UCSD-AML1 (cell line): ENCODE measurements around the gene LRRFIP2.
"Not testable (repeated sequence)": the region's sequence is repeated elsewhere in the genome, so short reads cannot be mapped to it uniquely, and the experiment has no call there.

ENCODE experiments used
- DNase-seq: peaks from one replicate; lab custom pipeline; 2025; ENCODE audit not compliant: unreplicated experiment; lab: John Stamatoyannopoulos, UW

LRRFIP2 gene, protein sequence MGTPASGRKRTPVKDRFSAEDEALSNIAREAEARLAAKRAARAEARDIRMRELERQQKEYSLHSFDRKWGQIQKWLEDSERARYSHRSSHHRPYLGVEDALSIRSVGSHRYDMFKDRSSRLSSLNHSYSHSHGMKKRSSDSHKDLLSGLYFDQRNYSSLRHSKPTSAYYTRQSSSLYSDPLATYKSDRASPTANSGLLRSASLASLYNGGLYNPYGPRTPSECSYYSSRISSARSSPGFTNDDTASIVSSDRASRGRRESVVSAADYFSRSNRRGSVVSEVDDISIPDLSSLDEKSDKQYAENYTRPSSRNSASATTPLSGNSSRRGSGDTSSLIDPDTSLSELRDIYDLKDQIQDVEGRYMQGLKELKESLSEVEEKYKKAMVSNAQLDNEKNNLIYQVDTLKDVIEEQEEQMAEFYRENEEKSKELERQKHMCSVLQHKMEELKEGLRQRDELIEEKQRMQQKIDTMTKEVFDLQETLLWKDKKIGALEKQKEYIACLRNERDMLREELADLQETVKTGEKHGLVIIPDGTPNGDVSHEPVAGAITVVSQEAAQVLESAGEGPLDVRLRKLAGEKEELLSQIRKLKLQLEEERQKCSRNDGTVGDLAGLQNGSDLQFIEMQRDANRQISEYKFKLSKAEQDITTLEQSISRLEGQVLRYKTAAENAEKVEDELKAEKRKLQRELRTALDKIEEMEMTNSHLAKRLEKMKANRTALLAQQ

DNA sequence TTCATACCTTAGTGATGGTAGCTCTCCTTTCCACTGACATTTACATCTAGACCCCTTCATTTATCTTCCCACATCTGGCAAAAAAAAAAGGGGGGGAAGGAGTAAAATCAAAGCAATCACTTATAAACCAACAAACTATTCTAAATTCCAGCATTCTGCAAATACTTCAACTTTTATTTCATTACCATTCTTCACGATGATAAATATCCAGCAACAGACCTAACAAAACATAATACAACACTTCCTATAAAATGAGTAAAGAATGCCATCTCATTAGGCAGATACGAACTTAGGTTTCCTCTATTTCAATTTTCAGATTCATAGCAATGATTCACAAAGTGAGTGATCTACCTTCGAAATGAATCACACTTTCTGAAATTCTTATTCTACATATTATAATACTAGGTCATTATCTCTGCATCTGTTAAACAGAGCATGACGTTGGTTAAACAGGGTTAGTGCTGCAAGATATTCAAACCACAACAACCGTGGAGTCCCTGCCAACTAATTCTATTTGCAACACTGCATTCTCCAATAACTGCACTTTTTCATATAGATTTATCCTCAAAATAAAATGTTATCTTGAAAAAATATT lies at the start of gene LRRFIP2:
Gene LRRFIP2, minus strand, starts transcription at position 51 of the 595 bp plus-strand sequence. CDS start 25,599 bp downstream, outside the sequence.
- no peak for DNase-seq

DNA sequence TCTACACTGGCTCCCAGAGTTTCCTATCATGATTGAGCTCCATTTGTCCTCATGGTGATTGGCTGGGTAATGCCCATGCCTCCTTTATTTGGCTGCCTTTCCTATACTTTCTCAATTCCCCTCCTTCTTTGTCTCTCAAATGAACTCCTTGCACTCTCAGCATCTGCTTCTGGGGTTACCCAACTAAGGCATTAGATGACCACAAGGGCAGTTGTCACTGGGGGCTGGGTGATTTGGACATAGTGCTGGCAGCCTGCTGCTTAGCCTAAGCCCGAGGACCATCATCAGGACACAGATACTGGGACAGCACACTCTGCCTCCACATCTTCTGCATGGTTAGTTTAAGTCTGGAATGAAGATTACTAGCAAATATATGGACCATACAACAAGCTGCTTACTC lies 49.2 kb upstream of the LRRFIP2 start:
- DNase-seq = no peak

DNA sequence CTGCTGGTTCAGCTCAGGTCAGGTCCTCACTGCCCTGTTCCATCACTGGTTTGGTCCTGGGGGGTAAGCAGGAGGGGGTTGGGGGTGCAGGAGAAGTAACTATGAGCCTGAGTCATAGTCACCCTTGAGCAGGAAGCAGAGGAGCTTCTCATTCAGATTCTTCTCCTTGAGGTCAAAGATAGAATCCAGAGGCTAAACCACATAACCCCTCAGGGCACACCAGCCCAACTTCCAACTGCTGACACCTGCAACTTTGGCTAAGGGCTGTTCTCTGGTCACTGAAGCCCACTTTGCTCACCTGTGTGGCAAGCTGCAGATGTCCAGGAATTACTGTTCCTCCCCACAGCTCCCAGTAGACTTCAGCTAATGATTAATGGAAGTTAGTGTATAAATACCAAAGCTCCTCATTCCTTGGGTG lies 48.8 kb upstream of the LRRFIP2 start:
- DNase-seq = no peak

DNA sequence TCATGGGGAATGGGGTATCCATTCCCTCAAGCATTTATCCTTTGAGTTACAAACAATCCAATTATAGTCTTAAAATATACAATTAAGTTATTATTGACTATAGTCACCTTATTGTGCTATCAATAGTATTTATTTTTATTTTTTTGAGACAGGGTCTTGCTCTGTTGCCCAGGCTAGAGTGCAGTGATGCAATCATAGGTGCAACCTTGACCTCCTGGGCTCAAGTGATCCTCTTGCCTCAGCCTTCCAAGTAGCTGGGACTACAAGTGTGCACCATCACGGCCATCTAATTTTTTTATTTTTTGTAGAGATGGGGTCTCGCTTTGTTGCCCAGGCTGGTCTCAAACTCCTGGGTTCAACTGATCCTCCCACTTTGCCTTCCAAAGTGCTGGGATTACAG lies 48.2 kb upstream of the LRRFIP2 start:
- not testable (repeated sequence) for DNase-seq

DNA sequence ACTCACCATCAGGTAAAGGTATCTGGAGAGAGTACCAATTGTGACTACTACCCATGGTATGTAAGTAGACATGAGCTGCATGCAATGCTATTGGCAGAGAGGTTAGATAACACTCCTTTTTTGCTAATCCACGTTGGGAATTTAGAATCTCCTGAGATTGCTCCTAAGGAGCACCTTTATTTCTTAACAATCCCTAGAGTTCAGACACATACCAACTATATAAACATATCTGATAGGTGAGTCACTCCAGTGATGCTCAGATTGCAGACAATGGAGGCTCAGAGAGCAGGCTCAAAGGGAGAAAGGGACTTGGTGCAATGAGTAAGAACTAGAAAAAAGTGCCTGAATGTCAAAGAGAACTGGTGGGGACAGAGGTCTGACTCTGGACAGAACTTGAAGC lies 47.0 kb upstream of the LRRFIP2 start:
- DNase-seq = no peak

DNA sequence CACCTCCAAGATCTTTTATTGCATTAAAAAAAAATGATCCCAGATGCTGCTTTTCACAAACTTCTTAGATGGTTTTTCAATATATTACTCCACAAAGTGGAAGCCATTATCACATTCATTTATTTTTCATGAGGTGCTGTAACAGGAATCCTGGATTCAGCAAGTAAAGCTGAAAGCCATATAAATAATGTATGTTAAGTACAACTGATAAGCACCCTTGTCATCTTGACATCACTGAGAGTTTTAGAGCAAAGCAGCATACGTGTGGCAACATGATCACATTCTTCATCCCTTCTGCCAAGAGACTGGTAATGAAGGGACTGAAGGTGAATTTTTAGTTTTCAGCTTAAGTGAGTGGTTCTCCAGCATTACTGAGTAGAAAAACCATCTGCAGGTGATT lies 44.9 kb upstream of the LRRFIP2 start:
- DNase-seq = no peak

DNA sequence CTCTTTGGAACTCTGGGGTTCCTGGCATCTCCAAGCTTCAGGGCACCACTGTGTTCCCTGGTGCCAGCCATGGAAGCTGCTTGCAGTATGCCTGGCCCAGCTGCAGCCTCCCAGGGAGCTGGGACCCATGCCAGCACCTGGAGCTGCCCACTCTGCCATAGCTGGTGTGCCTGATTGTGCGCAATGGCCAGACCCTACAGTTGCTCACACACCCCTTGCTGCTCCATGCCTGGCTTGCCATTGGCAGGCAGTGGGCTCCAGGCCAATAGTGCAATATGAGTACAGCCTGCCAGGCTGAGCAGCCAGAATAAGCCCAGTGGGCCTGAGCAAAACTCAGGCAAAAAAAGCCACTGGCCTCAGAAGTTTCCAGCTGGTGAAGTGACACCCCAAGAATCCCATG lies 43.8 kb upstream of the LRRFIP2 start:
- DNase-seq = no peak

DNA sequence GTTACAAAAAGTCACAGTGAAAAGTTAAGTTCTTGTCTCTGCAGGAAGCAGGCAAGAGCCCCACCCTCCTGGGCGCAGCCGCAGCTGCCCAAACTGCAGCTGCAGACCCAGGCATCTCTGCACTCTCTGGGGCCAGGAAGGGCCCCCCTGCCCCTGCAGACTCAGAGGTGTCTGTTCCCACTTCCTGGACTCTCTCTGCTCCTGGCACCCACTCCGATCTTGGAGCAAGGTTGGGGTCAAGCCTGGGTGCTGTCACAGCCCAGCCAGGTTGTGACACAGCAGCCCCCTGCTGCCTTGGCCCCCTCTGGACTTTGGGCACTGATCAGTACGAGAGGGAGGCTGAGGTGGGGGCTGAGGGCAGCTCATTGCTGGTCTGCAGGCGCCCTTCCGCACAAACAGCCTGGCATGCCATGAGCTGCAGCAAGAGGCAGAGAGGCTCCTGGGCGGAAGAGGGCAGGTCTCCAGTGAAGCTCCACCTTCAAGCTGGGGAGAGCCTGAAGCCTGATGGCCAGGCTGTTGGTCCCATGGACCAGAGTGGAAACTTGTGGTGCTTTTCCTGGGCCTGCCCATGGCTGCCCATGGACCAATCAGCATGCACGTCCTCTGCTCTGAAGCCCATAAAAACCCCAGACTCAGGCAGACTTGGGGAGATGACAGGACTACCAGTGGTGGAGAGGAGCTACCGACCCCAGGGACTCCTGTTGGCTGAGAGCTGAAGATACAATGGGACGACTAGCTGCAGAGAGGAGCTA lies 42.9 kb upstream of the LRRFIP2 start:
- no peak for DNase-seq

DNA sequence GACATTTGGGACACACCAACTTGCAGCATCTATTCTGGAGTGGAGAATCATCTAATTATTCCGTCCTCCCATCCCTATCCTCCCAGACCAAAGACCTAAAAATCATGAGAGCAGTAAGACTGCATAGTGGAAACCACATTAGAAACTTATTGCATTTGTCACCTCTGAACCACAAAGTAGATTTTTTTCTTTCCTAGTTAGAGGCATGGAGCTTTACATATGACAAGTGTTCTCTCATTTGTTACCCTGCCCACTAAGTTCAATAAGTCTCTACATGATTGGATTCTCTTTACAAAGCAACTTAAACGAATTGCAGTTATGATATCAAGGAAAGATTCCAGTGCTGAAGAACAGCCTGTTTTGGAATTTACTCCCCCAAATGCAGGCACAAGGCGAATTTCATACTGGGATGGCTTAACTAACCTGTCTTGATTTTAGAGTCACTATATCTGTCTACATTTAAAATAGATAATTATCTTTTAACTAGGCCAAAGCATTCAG lies 42.3 kb upstream of the LRRFIP2 start:
- DNase-seq = no peak

DNA sequence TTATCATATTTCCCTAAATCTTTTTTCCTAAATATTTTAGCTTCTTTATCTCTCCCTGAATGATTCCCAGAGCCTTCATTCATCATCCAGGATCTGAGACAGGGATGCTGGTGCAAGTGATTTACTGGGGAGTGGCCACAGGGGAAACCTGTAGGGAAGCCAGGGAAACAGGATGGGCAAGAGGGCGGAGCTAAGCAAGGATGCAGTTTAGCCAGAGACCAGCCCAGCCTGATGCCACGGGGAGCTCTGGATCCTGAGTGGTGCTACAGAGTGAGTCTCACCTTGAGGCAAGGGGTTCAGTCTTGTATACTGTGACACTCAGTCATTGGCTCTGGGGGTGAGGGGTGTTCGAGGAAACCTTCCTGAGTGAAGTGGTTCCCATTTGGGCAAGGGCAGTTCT lies 39.7 kb upstream of the LRRFIP2 start:
- no peak for DNase-seq

DNA sequence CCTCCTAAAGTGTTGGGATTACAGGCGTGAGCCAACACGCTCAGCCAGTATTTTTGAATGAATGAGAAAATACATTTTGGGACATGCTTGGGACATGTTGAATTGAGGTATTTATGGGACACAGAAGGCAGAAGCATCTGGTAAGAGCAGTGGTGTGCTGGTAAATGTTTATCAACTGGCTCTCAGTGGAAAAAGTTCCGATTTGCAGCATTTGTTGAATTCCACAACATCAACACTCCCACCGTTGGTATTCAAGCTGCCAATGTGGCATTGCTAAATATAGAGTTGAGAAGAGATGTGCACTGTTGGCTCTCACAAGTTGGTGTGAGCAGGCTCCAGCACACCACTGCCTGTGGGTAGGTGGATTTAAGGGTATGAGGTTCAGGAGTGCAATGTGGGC lies 35.8 kb upstream of the LRRFIP2 start:
- DNase-seq = no peak

DNA sequence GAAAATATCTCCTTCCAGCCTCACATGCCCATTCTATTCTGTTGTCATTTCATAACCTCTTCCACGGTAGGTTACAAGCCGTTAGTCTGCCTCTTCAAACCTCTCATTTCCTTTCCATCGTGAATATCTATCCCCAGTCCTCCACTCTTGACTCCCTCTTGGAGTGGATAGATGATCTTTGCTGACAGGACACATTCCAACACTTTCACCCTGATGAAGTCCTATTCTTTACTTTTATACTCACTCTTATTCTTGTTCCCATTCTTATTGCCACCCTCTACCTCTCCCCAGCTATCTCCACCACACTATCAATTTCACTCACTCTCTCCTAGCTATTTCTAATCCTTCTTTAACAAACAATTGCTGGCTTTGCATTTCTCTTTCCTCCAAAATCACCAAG lies 34.2 kb upstream of the LRRFIP2 start:
- DNase-seq = not testable (repeated sequence)

DNA sequence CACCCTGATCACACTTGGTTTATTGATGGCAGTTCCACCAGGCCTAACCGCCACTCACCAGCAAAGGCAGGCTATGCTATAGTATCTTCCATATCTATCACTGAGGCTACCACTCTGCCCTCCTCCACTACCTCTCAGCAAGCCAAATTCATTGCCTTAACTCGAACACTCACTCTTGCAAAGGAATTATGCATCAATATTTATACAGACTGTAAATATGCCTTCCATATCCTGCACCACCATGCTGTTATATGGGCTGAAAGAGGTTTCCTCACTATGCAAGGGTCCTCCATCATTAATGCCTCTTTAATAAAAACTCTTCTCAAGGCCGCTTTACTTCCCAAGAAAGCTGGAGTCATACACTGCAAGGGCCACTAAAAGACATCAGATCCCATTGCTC lies 33.6 kb upstream of the LRRFIP2 start:
- DNase-seq = not testable (repeated sequence)

DNA sequence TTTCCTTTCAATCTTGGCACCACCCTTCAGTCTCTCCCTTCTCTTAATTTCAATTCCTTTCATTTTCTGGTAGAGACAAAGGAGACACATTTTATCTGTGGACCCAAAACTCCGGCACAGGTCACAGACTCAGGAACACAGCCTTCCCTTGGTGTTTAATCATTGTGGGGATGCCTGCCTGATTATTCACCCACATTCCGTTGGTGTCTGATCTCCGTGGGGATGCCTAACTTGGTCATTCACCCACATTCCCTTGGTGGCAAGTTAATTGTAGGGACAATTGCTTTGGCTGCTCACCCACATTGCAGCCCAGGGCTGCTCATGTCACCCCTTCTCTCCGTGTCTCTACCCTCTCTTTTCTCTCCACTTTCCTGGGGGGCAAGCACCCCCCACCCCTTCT lies 31.7 kb upstream of the LRRFIP2 start:
- DNase-seq = not testable (repeated sequence)

DNA sequence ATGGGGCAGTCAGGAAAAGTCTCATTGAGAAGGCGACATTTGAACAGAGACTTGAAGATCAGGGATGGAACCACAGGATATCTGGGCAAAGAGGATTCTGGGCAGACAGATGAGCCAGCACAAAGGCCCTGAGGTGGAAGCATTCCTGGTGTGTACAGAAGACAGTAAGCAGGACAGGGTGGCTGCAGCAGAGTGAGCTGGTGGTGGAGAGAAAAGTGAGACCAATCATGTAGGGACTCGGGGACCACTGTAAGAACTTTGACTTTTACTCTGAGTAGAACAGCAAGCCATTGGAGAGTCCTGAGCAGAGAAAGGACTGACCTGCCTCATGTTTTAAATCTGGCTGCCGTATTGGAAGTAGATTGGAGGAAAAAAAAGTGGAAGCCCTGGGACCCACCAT lies 29.9 kb upstream of the LRRFIP2 start:
- DNase-seq = no peak

DNA sequence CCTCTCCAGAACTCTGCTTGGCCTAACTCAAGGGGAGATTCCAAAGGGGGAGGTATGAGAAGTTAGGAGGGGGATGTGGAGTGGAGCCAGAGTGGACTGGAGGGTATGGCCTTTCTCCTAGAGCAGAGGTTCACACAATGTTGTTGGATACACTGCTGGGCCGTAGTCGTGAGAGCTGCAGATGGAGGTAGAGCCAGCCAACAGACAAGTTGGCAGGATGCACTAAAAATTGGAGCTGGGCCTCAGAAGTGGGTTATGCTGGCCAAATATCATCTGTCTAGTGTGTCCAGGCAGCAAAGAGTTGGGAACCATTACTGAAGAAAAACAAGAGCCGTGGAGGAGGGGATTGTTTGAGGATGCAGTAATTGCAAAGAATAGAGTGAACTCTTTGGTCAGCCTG lies 27.7 kb upstream of the LRRFIP2 start:
- DNase-seq = no peak

DNA sequence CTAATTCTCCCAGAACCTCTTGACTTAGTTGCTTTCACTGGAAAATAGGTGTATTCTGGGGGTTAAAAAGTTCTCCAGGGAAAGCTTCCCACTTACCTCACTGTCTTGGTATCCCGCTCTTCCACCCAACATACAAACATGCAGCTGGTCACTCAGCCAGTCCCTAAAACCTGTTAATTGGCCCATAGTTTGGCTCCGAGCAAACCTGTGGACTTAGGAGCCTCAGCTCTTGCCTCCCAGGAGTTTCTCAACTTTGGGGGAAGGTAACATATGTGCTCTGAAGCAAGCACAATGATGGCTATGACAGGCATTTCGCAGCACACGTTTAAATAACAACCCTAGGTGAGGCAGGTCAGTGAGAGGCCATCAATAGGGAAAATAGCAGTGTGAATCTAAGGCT lies 25.8 kb upstream of the LRRFIP2 start:
- DNase-seq = no peak

DNA sequence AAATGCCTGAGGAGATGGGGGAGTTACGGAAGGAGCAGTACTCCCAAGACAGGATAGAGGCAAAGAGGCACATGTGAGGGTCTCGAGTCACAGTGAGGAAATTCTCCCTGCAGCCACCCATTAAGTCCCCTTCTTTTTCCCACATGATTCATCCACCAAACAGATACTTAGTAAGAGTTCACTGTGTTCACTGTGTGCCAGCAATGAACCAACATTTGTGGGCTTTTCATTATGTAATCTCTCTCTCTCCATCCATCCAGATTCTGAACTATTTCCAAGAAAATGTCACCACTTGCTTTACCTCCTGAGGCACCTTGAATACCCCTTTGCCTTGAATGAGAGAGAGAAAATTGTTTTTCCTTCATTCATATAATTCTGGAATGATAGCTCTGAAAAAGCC lies 24.6 kb upstream of the LRRFIP2 start:
- DNase-seq = no peak

DNA sequence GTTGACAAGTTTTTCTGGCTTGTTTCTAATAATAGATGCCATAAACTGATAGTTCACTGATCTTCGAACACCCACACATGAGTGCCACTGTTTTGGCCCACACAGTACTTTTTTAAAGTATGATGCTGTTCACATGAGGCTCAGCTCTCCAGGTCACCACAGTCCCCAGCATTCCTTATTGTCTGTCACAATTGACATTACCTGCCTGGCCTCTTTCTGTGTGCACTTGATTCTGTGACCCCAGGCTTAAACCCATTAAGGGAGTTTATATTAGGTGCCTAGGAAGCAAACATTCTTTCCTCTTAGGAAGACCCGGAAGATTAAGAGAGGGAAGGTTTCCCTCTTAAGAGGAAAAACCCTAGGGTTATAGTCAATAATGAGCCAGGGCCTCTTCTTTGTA lies 24.2 kb upstream of the LRRFIP2 start:
- no peak for DNase-seq

DNA sequence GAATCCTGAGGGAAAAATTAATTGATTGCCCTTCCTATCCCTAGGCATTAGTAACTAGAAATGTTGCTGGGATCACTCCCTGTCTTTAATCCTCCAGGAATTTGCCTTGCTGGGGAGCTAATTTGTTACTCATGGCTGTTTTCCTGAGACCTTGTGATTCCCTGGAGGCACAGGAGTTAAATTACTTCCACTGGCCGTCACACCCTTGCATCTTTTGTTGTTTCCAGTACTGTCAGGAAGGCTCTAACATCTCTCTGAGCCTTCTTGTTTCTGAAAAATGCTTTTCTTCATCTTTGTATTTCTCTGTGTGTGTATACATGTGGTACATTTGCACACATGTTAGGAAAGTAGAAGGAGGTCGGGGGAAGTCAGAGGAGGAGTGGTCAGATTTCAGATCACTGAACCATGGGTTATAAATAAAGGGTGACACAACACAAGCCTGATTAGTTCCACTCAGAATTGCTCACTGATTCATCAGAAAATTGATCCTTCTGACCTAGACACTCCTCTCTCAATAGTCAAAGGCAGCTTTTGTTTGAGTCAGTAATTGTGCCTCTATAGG lies 23.5 kb upstream of the LRRFIP2 start:
- no peak for DNase-seq

DNA sequence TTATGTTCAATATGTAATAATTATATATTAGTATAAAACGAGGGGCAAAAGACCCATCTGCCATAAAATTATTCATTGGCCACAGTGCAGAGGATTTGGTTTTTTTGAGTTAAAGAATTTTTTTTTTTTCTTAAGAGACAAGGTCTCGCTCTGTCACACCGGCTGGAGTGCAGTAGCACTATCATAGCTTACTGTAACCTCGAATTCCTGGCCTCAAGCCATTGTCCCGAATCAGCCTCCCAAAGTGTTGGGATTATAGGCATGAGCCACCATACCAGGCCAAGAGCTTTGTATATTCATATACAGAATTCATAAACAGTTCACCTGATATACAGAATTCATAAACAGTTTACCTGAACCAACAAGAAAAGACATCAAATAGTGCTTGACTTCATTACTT lies 20.2 kb upstream of the LRRFIP2 start:
- DNase-seq = no peak
